Superior temporal gyrus (tissue), 1 donor: Measurements from ENCODE around the gene IL1B.

Experiments
- DNase-seq: peaks from one replicate; pipeline ENCODE4 v3.0.0-alpha.2; 2016; ENCODE audit errors: extremely low spot score

The IL1B gene

DNA sequence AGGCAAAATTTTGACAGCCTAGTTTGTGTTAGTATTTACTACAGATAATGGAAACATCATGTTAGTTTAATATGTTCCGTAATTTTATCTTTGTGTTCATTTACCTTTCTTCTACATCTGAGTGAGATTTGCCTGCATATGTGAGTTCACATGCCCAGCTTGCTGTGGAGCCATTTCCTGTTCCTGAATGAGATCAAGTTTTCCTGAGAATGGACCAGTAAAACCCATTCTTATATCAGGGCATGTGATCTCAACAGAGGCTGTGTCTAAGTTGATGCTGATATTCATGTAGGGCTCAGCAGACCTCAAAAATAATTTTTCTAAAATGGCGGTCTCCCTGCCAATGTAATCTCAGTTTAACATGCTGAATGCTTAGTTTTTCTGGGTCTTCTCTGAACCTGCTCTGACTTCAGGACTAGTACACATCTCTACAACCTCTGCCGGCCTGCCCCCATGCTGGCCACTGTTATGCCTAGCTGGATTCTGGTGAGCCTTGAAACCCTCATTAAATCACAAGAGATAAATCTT, 53.3 kb downstream of the IL1B start:
- no peak for DNase-seq

DNA sequence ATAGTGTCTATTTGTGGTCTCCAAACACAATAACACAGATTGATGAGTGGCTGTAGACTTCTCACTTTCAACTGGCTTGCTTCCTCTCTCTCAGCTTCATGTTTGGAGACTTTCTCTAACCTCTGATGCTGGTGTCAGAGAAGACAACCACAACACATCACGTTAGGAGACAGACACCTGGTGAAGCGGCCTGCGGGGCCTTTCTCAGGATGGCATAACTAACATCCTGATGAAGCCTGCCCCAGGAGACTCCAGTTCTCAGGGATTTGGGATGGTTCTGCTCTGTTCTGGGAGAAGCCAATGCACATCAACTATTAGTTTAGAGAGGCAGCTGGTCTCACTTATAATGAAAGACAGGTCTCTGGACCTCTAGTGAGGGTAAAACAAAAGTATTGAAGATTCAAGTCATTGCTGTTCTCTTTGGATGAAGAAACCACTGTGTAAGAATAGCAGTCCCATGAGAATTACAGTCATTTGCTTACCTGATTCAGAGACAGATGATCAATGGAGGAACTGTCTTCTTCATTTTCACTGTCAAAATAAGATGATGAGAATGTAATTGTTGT, 54.3 kb downstream of the IL1B start:
- DNase-seq = no peak
